HG03045 (cell line): ENCODE measurements around the gene GRIA1.

Experiments used
- ATAC-seq: cut with Tn5 transposase; IDR thresholded peaks from one replicate; pipeline ENCODE4 v1.9.1; 2021; ENCODE audit warnings: mild to moderate bottlenecking, moderate library complexity; ENCODE audit not compliant: unreplicated experiment

Gene GRIA1

GRCh38 chr5:153775923-153776322 lies 285.5 kb downstream of the GRIA1 start:
- ATAC-seq = no peak

- no peak for ATAC-seq
These were observed 287.5 kb downstream of the GRIA1 start for GRCh38 chr5:153777681-153778581.

- ATAC-seq = no peak
These were observed 289.4 kb downstream of the GRIA1 start for GRCh38 chr5:153779836-153780235.

- no peak for ATAC-seq
These were observed 290.6 kb downstream of the GRIA1 start for GRCh38 chr5:153780876-153781705.

- no peak for ATAC-seq
These were observed 292.3 kb downstream of the GRIA1 start for GRCh38 chr5:153782589-153783361.

- no peak for ATAC-seq
These were observed 292.8 kb downstream of the GRIA1 start for GRCh38 chr5:153783362-153783658.

GRCh38 chr5:153784277-153784676 lies 293.8 kb downstream of the GRIA1 start:
- ATAC-seq = no peak

- no peak for ATAC-seq
These were observed 300.9 kb downstream of the GRIA1 start for GRCh38 chr5:153791339-153791738.

GRCh38 chr5:153792305-153792704 lies 301.8 kb downstream of the GRIA1 start:
- no peak for ATAC-seq

- ATAC-seq = no peak
These were observed 303.2 kb downstream of the GRIA1 start for GRCh38 chr5:153793699-153794098.

GRCh38 chr5:153794327-153794726 lies 303.9 kb downstream of the GRIA1 start:
- no peak for ATAC-seq

GRCh38 chr5:153796527-153796926 lies 306.1 kb downstream of the GRIA1 start:
- ATAC-seq = no peak

- peak; percentile 91 for ATAC-seq
These were observed 307.0 kb downstream of the GRIA1 start for GRCh38 chr5:153797484-153797883.

GRCh38 chr5:153798830-153799229 lies 308.4 kb downstream of the GRIA1 start:
- no peak for ATAC-seq

GRCh38 chr5:153799466-153799865 lies 309.0 kb downstream of the GRIA1 start:
- ATAC-seq = no peak

GRCh38 chr5:153802050-153802821 lies 311.8 kb downstream of the GRIA1 start:
- ATAC-seq = no peak

GRCh38 chr5:153807801-153808200 lies 317.3 kb downstream of the GRIA1 start:
- ATAC-seq = no peak

GRCh38 chr5:153809166-153809565 lies 318.7 kb downstream of the GRIA1 start:
- ATAC-seq = no peak

- ATAC-seq = no peak
These were observed 323.4 kb downstream of the GRIA1 start for GRCh38 chr5:153813901-153814300.

GRCh38 chr5:153816870-153817269 lies 326.4 kb downstream of the GRIA1 start:
- ATAC-seq = no peak

GRCh38 chr5:153818626-153819025 lies 328.2 kb downstream of the GRIA1 start:
- no peak for ATAC-seq
